ENCODE results near the gene PRM2. TPM values are rescaled to one million over a fixed set of nuclear protein-coding genes. Genes with fewer than 3 reads are reported as not detected.

The PRM2 gene
- polyA plus RNA-seq, 2 of the 4 experiments (the other 2 are of a cell fraction) = not detected

- TF ChIP-seq ZFP36 (IDR thresholded peaks at IDR 0.05; ENCODE audit: borderline replicate concordance, partially characterized antibody) (no peak), EP300 (IDR thresholded peaks at IDR 0.05) (no peak), NPAS2 (CRISPR knock-in tag; IDR thresholded peaks at IDR 0.05; ENCODE audit: borderline replicate concordance) (no peak), ELK1 (IDR thresholded peaks at IDR 0.05; ENCODE audit: low read depth, low read length) (no peak), ZSCAN20 (CRISPR knock-in tag; IDR thresholded peaks at IDR 0.05) (no peak), POLR2AphosphoS2 (conservative IDR thresholded peaks at IDR 0.05; ENCODE audit: low read length) (no peak)
These were observed 15.7 kb downstream of the PRM2 start (continued) for GRCh38 chr16:11260596-11260966.

GRCh38 chr16:11259655-11260595 lies 16.4 kb downstream of the PRM2 start:
- Histone ChIP-seq H3K4me2 (no peak overlapping the region), H3K27ac (no peak overlapping the region), H3K9me3 (no peaks in the 10 kb centered on the region), H3K4me3 (no peak overlapping the region), H3K4me1 (0 out of 3 replicates have a peak, but pooled peaks cover 2% of the 10 kb centered on the region)
- no peak for TF ChIP-seq HOXB5 (CRISPR knock-in tag; IDR thresholded peaks at IDR 0.05)
- no peak for FAIRE-seq
- no peak for DNase-seq (ENCODE audit: low read depth in 1 of 2, low spot score in 1 of 2)
- POLR2A ChIA-PET = no interaction called here
- CTCF ChIA-PET = interaction anchor here (0.8 to 12.3 kb wide), 6 partner anchors 41 to 293 kb away, joined by 3 to 364 read pairs (median 4); no protein-coding TSS in a partner anchor
- no peak for ATAC-seq
- WGBS (ENCODE audit: missing lambda C conversion rate) = 72% methylated on average over 12 of the region's 12 CpGs

- WGBS (ENCODE audit: missing lambda C conversion rate) = 52% methylated on average over 15 of the region's 15 CpGs
- FAIRE-seq (no peak), DNase-seq (ENCODE audit: low read depth in 1 of 2, low spot score in 1 of 2) (no peak), ATAC-seq (no peak)
- Histone ChIP-seq H3K27ac (no peak overlapping the region), H3K4me1 (0 out of 3 replicates have a peak, but pooled peaks cover 5% of the 10 kb centered on the region), H3K4me3 (no peak overlapping the region), H3K4me2 (0 out of 3 replicates have a peak overlapping the region, but pooled peaks have one; percentile 14), H3K9me3 (no peaks in the 10 kb centered on the region)
- ChIA-PET POLR2A (no interaction called here), CTCF (interaction anchor here (0.6 to 12.3 kb wide), 13 partner anchors 11 to 309 kb away, joined by 3 to 364 read pairs (median 10); partner anchors contain the start of genes PRM2, PRM3 and TNP2)
- TF ChIP-seq HMGXB4 (CRISPR knock-in tag; IDR thresholded peaks at IDR 0.05; ENCODE audit: borderline replicate concordance) = no peak
- TF ChIP-seq HDAC2 (IDR thresholded peaks at IDR 0.05) = no peak
- TF ChIP-seq RFX5 (IDR thresholded peaks at IDR 0.05) = no peak
- no peak for TF ChIP-seq USF2 (IDR thresholded peaks at IDR 0.05)
- TF ChIP-seq CHD2 (IDR thresholded peaks at IDR 0.05; ENCODE audit: low read length, partially characterized antibody) = no peak
- TF ChIP-seq EHF (CRISPR knock-in tag; IDR thresholded peaks at IDR 0.05) = no peak
- TF ChIP-seq SREBF2 (IDR thresholded peaks at IDR 0.05) = no peak
- TF ChIP-seq CBX8 (IDR thresholded peaks at IDR 0.05) = no peak
- TF ChIP-seq EP300 (IDR thresholded peaks at IDR 0.05) = no peak
- TF ChIP-seq GATA3 (IDR thresholded peaks at IDR 0.05; ENCODE audit: borderline replicate concordance) = no peak
- TF ChIP-seq ESRRA (IDR thresholded peaks at IDR 0.05; ENCODE audit: borderline replicate concordance, low read length) = no peak
These were observed 17.5 kb downstream of the PRM2 start for GRCh38 chr16:11258553-11259492.

Measured in A549 (cell line).